OCI-LY7 (cell line): Measurements from ENCODE around the gene RBM6. TPM values are rescaled to one million over a fixed set of nuclear protein-coding genes. Genes with fewer than 3 reads are reported as not detected.

Experiments used
- BruUV-seq: library from RNA; stranded (reverse); fragments of 400-500 nt; replicated peaks from 2 replicates; lab custom pipeline; 2021; lab: Mats Ljungman, UMichigan
- CTCF ChIA-PET: fragments of 300-600 bp; sonication (Branson Sonifier 250); formaldehyde crosslinking; loops from one replicate; lab custom pipeline; 2022; ENCODE audit warnings: antibody characterized with exemption; ENCODE audit not compliant: unreplicated experiment; lab: Charles Lee
- POLR2A ChIA-PET: fragments of 300-600 bp; sonication (Branson Sonifier 250); formaldehyde crosslinking; loops from one replicate; lab custom pipeline; 2022; ENCODE audit warnings: antibody characterized with exemption; lab: Charles Lee
- DNase-seq: peaks from one replicate; pipeline ENCODE4 v3.0.0-alpha.2; 2015; ENCODE audit warnings: low spot score
- H2AFZ ChIP-seq: fragments of 200-600 bp; sonication (generic), shearing (Covaris generic); 2 replicates; pipeline ENCODE4 v1.6.1; 2014; ENCODE audit warnings: mild to moderate bottlenecking, antibody characterized with exemption, low read length, moderate library complexity
- H3K27ac ChIP-seq: fragments of 200-600 bp; sonication (generic); 2 replicates; pipeline ENCODE4 v1.5.1; 2014; ENCODE audit warnings: mixed run types, low read depth, mild to moderate bottlenecking, moderate library complexity, low read length, inconsistent platforms; ENCODE audit not compliant: poor library complexity, severe bottlenecking
- H3K36me3 ChIP-seq: fragments of 200-600 bp; sonication (generic); 2 replicates; pipeline ENCODE4 v1.6.1; 2014; ENCODE audit warnings: mild to moderate bottlenecking, antibody characterized with exemption, low read length, moderate library complexity, mixed read lengths; ENCODE audit not compliant: insufficient read depth
- H3K4me1 ChIP-seq: fragments of 200-600 bp; sonication (generic); 2 replicates; pipeline ENCODE4 v1.5.1; 2014; ENCODE audit warnings: mild to moderate bottlenecking, low read length; ENCODE audit not compliant: insufficient read depth, poor library complexity, severe bottlenecking
- H3K4me2 ChIP-seq: fragments of 200-600 bp; sonication (generic); 2 replicates; pipeline ENCODE4 v1.6.1; 2014; ENCODE audit warnings: mild to moderate bottlenecking, low read length
- H3K4me3 ChIP-seq: fragments of 200-600 bp; sonication (generic); 2 replicates; pipeline ENCODE4 v1.5.1; 2014; ENCODE audit warnings: mild to moderate bottlenecking, low read depth, low read length; ENCODE audit not compliant: poor library complexity, severe bottlenecking
- H3K79me2 ChIP-seq: fragments of 200-600 bp; sonication (generic); 2 replicates; pipeline ENCODE4 v1.6.1; 2016; ENCODE audit warnings: low read depth, mild to moderate bottlenecking, low read length, moderate library complexity, mixed read lengths; ENCODE audit not compliant: insufficient read depth
- H3K9me2 ChIP-seq: fragments of 200-600 bp; sonication (generic); 2 replicates; pipeline ENCODE4 v1.6.1; 2016; ENCODE audit warnings: mild to moderate bottlenecking, low read length, mixed read lengths; ENCODE audit not compliant: insufficient read depth
- H3K9me3 ChIP-seq: fragments of 200-600 bp; sonication (generic); 2 replicates; pipeline ENCODE4 v1.6.1; 2014; ENCODE audit warnings: mild to moderate bottlenecking, mixed run types, low read length, mixed read lengths
- H4K20me1 ChIP-seq: fragments of 200-600 bp; sonication (generic); 2 replicates; pipeline ENCODE4 v1.6.1; 2014; ENCODE audit warnings: mild to moderate bottlenecking, antibody characterized with exemption, low read length, moderate library complexity, mixed read lengths; ENCODE audit not compliant: insufficient read depth
- CTCF ChIP-seq: fragments of 200-600 bp; sonication (generic); conservative IDR thresholded peaks from 2 replicates; pipeline ENCODE4 v1.5.1; 2014; ENCODE audit warnings: mild to moderate bottlenecking, antibody characterized with exemption, low read length, moderate library complexity, mixed read lengths
- EZH2phosphoT487 ChIP-seq: fragments of 200-600 bp; sonication (generic); IDR thresholded peaks from 2 replicates; pipeline ENCODE4 v1.6.1; 2018; ENCODE audit warnings: low read depth, borderline replicate concordance, mild to moderate bottlenecking, mixed run types, antibody characterized with exemption, low read length, moderate library complexity, mixed read lengths
- intact Hi-C: fragments of 100-400 bp; cut with micrococcal nuclease; formaldehyde crosslinking; loops from one replicate; pipeline ENCODE4 v1.10.0; 2022; ENCODE audit not compliant: unreplicated experiment
- total RNA-seq, 2 experiments: library from RNA; depleted of rRNA in 1 of 2; stranded (reverse); fragments of >200 nt in 1 of 2; shearing (Covaris generic) in 1 of 2; gene quantifications; 2 replicates each; pipeline ENCODE4 v1.2.3, GENCODE V29; 2014 to 2022

RBM6 gene
- total RNA-seq, 2 experiments from 2014 or later = 83.7 to 185 TPM

- Histone ChIP-seq H3K4me1 (peaks cover 32% of the 10 kb centered on the region), H3K36me3 (no peaks in the 10 kb centered on the region), H3K4me3 (peak within 1 kb of the TSS; percentile 76), H4K20me1 (no peaks in the 10 kb centered on the region), H3K4me2 (peak within 1 kb of the TSS; percentile 89), H3K27ac (peak within 1 kb of the TSS; percentile 51), H3K9me2 (no peaks in the 10 kb centered on the region), H2AFZ (peak within 1 kb of the TSS; percentile 96), H3K9me3 (no peaks in the 10 kb centered on the region), H3K79me2 (no peaks in the 10 kb centered on the region)
- BruUV-seq = no TSS peak
- TF ChIP-seq CTCF = peak; percentile 50
- no peak for TF ChIP-seq EZH2phosphoT487
- peak; percentile 87 for DNase-seq
- POLR2A ChIA-PET = interaction anchor here (0.6 to 3.6 kb wide), 6 partner anchors 10 to 1971 kb away, joined by 3 to 32 read pairs (median 4); partner anchors contain the start of gene RBM6
- CTCF ChIA-PET = interaction anchor here (0.6 to 1.4 kb wide), 3 partner anchors 11 to 635 kb away, joined by 5 to 6 read pairs (median 5); partner anchors contain the start of gene RBM6
- intact Hi-C loops = no loop called here
These were observed 10.4 kb upstream of the RBM6 start, which contains the start of gene MON1A for GRCh38 chr3:49929291-49930167. MON1A (minus strand) TSS chr3:49929811; CDS start chr3:49913346, 16,465 bp downstream.

GRCh38 chr3:49930168-49930690, 9.7 kb upstream of the RBM6 start:
- Histone ChIP-seq H4K20me1 (no peaks in the 10 kb centered on the region), H2AFZ (peak overlapping the region; percentile 96), H3K9me2 (no peaks in the 10 kb centered on the region), H3K4me3 (peak overlapping the region; percentile 76), H3K36me3 (no peaks in the 10 kb centered on the region), H3K27ac (peak overlapping the region; percentile 51), H3K79me2 (no peaks in the 10 kb centered on the region), H3K4me2 (peak overlapping the region; percentile 89), H3K4me1 (peaks cover 32% of the 10 kb centered on the region), H3K9me3 (no peaks in the 10 kb centered on the region)
- no peak for TF ChIP-seq EZH2phosphoT487
- TF ChIP-seq CTCF = no peak
- POLR2A ChIA-PET = interaction anchor here (0.6 to 3.6 kb wide), 7 partner anchors 10 to 1972 kb away, joined by 3 to 32 read pairs (median 4); partner anchors contain the start of gene RBM6
- DNase-seq = no peak
- intact Hi-C loops = no loop called here
- BruUV-seq = no TSS peak
- CTCF ChIA-PET = interaction anchor here (0.6 to 1.4 kb wide), 3 partner anchors 10 to 20 kb away, joined by 4 to 6 read pairs (median 5); partner anchors contain the start of gene RBM6
